Heart left ventricle (tissue), 13 donors: ENCODE results near the gene CEP131.

Experiments used
- POLR2A ChIP-seq, 2 donors: fragments of 450-650 bp; IDR thresholded peaks; one replicate each; pipeline ENCODE4 v1.6.1; 2017; ENCODE audit warnings: antibody characterized with exemption in 2 of 2, mild to moderate bottlenecking in 2 of 2, moderate library complexity in 2 of 2
- TF ChIP-seq, protein P1 (sequence below), 12 donors: fragments of 200-600 bp; sonication (generic) in 4 of 12; IDR thresholded peaks; one replicate each; pipeline versions ENCODE4 v1.5.0 to v1.8.0; 2018 to 2022; ENCODE audit warnings: antibody characterized with exemption in 12 of 12, mild to moderate bottlenecking in 5 of 12
- donor health status: ischemic (EF 13 %, LVEDD 7.1; RV severe dilation, severe dysfunction).
- donor health status: DM: no; HTN: yes; CAD: no.
- donor health status: DM: no; HTN: no; CAD: no.
- donor health status: ischemic (EF 25% LVEDD 6.9; RV normal size, moderate dysfunction).
- donor health status: ischemic (EF 25% LVEDD 5.7; RV mildly dilated, moderate dysfunction).
- donor health status: ischemic (EF 35%, LVEDD 5.7; RV mildly dilated, moderate dysfunction).
- donor health status: nonischemic (EF 11% LVEDD 7.7; RV severe dilation, severe dysfunction).
- donor health status: DM: yes; HTN: yes; CAD: no.
- donor health status: PGD.
- donor health status: ischemic (EF 29% LVEDD 5.4; RV normal size, mild dysfunction).
- donor health status: nonischemic (EF 23%, LVEDD 6.1; RV moderate dilation, normal function).

DNA sequence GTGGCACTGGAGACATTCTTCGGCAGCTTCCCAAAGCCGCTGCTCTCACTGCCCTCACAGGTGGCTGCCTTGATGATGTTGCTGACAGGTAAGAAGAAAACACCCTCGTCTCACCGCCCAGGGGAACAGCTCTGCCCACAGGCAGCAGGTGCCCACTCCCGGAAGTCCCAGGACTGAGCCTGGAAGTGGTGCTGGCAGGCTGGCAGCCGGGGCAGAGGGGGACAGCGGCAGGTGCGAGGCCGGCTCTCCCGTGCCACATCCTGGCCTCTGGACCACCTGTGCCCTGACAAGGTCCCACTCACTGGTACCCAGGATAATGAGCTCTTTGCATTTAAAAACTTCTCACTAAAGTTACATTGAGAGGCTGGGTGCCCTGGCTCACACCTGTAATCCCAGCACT lies 20.4 kb downstream of the CEP131 start:
- TF ChIP-seq, protein P1, sequence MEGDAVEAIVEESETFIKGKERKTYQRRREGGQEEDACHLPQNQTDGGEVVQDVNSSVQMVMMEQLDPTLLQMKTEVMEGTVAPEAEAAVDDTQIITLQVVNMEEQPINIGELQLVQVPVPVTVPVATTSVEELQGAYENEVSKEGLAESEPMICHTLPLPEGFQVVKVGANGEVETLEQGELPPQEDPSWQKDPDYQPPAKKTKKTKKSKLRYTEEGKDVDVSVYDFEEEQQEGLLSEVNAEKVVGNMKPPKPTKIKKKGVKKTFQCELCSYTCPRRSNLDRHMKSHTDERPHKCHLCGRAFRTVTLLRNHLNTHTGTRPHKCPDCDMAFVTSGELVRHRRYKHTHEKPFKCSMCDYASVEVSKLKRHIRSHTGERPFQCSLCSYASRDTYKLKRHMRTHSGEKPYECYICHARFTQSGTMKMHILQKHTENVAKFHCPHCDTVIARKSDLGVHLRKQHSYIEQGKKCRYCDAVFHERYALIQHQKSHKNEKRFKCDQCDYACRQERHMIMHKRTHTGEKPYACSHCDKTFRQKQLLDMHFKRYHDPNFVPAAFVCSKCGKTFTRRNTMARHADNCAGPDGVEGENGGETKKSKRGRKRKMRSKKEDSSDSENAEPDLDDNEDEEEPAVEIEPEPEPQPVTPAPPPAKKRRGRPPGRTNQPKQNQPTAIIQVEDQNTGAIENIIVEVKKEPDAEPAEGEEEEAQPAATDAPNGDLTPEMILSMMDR (IDR thresholded peaks at IDR 0.05), result no peak
- TF ChIP-seq POLR2A (IDR thresholded peaks at IDR 0.05), result no peak
